C4-2B (cell line): ENCODE results near the gene CNOT1.

Source experiments
- H3K27ac ChIP-seq: fragments of 450-650 bp; 2 replicates; pipeline ENCODE4 v1.5.1; 2017
- ZFX ChIP-seq: fragments of 450-650 bp; IDR thresholded peaks from 2 replicates; pipeline ENCODE4 v1.6.1; 2017
- TF ChIP-seq, protein P1 (sequence below): fragments of 450-650 bp; conservative IDR thresholded peaks from 2 replicates; pipeline ENCODE4 v1.5.1; 2017; ENCODE audit warnings: mild to moderate bottlenecking

CNOT1 gene

DNA sequence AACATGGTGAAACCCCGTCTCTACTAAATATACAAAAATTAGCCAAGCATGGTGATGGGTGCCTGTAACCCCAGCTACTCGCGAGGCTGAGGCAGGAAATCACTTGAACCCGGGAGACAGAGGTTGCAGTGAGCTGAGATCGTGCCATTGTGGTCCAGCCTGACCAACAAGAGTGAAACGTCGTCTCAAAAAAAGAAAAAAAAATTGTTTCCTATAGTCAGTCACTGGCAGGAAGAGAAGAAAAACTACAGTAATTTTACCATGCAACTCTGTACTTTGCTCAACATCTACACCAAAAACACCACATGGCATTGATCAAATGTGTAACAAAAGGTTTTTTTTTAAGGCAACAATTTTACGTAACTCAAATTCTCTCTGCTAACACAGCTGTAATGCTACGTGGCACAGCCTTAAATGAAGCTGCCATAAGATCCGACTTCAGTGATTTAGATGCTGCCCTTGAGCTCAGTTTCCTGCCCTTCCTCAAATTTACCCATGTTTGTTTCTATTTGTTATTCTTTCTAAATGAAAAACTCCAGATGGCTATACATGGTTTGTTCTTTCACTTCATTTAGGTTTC is 40.2 kb downstream of the CNOT1 start:
- H3K27ac ChIP-seq: no peak overlapping the region
- TF ChIP-seq, protein P1, sequence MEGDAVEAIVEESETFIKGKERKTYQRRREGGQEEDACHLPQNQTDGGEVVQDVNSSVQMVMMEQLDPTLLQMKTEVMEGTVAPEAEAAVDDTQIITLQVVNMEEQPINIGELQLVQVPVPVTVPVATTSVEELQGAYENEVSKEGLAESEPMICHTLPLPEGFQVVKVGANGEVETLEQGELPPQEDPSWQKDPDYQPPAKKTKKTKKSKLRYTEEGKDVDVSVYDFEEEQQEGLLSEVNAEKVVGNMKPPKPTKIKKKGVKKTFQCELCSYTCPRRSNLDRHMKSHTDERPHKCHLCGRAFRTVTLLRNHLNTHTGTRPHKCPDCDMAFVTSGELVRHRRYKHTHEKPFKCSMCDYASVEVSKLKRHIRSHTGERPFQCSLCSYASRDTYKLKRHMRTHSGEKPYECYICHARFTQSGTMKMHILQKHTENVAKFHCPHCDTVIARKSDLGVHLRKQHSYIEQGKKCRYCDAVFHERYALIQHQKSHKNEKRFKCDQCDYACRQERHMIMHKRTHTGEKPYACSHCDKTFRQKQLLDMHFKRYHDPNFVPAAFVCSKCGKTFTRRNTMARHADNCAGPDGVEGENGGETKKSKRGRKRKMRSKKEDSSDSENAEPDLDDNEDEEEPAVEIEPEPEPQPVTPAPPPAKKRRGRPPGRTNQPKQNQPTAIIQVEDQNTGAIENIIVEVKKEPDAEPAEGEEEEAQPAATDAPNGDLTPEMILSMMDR: no peak
- TF ChIP-seq ZFX: no peak

DNA sequence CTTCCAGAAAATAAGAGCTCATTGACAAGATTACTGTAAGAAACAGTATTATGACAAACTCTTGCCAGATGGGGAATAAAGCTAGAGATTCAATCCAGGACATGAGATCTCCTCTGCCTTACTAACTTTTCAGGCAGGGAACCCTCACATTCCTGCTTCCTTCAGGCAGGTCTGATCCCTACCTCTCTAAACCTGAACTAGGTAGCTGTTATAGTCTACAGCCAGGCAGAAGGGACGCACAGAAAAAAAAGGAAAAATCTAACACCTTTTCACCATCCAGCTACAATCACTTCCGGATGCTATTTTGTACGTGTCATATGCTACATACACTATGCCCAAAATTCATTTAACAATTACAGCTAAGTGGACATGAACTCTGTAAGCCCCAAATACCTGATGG is 41.2 kb downstream of the CNOT1 start:
- no peak overlapping the region for H3K27ac ChIP-seq
- no peak for TF ChIP-seq ZFX
- TF ChIP-seq, protein P1: no peak

DNA sequence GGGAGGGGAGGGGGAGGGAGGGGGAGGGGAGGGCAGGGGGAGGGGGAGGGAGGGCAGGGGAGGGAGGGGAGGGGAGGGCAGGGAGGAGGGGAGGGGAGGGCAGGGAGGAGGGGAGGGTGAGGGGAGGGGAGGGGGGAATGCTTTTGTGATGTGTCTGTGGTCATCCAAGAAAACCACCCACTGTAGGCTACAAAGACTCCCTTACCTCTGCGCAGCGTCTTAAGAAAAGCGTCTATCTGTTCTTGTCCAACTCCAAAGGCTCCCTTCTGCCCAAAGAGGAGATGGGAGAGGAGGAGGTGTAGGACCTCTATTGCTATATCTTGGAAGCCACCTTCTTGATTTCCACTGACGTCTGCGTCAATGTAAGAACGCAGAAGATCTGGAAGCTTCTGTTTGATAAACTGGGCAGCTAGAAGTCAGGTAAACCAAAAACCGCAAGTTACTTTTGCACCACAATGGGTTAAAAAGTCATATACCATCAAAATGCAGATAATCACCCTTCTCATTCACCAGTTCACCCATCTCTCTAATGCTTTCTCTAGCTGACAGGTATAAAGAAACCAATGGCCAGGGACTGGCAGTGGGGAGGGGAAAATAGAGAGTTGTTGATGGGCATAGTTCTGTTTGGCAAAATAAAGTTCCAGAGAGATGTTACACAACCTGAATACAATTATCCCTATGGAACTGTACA is 43.1 kb downstream of the CNOT1 start:
- TF ChIP-seq, protein P1: no peak
- TF ChIP-seq ZFX: no peak
- H3K27ac ChIP-seq: no peak overlapping the region

DNA sequence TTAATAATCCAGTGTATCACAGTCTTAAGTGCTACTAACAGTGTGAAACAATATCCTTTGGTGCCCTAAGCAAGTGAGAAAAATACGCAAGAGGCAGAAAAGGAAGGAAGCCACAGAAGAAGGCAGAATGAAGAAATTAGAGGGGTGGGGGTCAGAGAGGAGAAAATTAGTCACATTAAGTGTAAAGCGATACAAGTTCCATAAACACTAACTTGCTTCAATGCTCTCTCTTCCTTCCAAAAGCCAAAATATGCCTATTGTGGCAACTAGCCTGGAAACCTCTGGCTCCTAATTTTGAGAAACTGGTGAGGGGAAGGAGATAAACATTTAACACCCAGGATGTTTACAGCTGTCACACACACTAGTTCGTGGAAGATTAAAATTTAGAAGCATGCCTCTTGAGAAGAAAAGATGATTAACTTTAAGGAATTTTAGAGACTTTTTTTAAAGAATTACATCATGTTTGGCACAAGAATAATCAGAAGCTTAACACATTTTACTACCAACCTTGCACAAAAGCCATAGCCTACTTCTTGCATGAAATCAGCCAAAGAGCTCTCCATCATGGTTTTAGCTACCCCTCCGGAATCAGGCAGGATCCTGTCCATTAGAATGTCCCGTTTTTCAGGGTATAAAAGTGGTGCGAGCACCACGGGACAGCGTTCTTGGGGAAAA is 44.7 kb downstream of the CNOT1 start:
- TF ChIP-seq, protein P1: no peak
- TF ChIP-seq ZFX: no peak
- no peak overlapping the region for H3K27ac ChIP-seq

DNA sequence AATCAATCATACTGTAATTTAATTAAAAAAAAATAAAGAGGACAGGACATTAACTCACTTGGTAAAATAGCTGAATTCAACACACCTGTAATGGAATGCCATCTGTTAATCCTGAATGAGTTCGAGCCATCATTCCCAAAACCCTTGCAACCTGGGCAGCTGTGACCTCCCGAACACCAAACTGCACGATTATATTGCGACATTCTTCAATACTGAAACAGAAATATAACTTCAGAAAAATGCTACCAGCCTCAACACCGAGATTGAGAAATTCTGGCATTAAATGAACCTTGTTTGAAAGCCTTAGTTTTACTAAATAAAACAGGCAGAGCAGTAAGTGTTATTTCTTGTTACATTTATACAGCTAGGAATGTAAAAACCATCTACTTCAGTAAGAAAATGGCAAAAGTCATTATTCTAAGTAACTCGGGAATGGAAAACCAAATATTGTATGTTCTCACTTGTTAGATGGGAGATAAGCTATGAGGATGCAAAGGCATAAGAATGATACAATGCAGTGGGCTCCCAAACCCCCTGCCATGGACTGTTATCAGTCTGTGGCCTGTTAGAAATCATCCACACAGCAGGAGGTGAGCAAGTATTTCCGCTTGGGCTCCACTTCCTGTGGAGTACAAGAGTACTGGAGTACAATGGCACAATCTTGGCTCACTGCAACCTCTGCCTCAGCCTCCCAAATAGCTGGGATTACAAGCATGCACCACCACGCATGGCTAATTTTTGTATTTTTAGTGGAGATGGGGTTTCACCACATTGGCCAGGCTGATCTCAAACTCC is 46.5 kb downstream of the CNOT1 start:
- TF ChIP-seq ZFX: no peak
- TF ChIP-seq, protein P1: no peak
- H3K27ac ChIP-seq: no peak overlapping the region

DNA sequence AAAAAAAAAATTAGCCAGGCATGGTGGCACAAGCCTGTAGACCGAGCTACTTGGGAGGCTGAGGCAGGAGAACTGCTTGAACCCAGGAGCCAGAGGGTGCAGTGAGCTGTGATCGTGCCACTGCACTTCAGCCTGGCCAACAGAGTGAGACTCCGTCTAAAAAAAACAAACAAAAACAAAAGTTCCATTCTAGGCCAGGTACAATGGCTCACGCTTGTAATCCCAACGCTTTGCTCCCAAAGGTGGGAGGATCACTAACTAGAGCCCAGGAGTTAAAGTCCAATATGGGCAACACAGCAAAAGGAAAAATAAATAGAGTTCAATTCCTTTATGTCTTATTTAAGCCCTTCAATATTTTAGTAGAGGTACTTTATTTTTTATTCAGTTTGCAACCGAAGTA is 47.5 kb downstream of the CNOT1 start:
- H3K27ac ChIP-seq: no peak overlapping the region
- no peak for TF ChIP-seq ZFX
- TF ChIP-seq, protein P1: no peak

DNA sequence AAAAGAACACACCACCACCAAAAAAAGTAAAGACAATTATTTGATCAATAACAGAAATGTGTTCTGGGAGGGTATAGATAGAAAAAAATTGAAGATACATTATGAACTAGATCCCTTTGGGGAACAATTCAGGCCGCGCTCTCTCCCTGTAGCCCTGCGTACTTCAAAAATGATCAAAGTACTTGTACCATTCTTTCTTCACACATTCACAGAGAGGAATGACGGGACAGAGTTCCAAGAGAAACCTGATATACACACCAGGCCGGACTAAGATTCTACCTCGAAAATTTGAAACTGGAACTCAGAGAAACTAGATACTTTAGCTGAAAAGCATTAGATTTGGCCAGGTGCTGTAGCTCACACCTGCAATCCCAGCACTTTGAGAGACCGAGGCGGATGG is 50.0 kb downstream of the CNOT1 start:
- no peak for TF ChIP-seq ZFX
- TF ChIP-seq, protein P1: no peak
- no peak overlapping the region for H3K27ac ChIP-seq
